Fibroblast of the aortic adventitia (primary cell): Measurements from ENCODE around the gene TMED1. TPM values are rescaled to one million over a fixed set of nuclear protein-coding genes. Genes with fewer than 3 reads are reported as not detected.

ENCODE experiments used
- DNase-seq: peaks from one replicate; pipeline ENCODE4 v3.0.0-alpha.2; 2010; ENCODE audit warnings: low read depth
- H3K4me3 ChIP-seq: 2 replicates; pipeline ENCODE4 v1.5.1; 2011; ENCODE audit warnings: low read depth, mild to moderate bottlenecking, control low read depth, low read length, moderate library complexity
- total RNA-seq: library from RNA; depleted of rRNA; stranded (reverse); fragments of >200 nt; gene quantifications from 2 replicates; pipeline ENCODE4 v1.2.3, GENCODE V29; 2012; ENCODE audit warnings: low replicate concordance
- TF ChIP-seq, protein P1 (sequence below): IDR thresholded peaks from 2 replicates; pipeline ENCODE4 v1.5.1; 2011; ENCODE audit warnings: mild to moderate bottlenecking, low read length, control low read depth, inconsistent platforms; ENCODE audit not compliant: insufficient read depth

TMED1 gene
- total RNA-seq, 1 donor: 30.2 TPM

DNA sequence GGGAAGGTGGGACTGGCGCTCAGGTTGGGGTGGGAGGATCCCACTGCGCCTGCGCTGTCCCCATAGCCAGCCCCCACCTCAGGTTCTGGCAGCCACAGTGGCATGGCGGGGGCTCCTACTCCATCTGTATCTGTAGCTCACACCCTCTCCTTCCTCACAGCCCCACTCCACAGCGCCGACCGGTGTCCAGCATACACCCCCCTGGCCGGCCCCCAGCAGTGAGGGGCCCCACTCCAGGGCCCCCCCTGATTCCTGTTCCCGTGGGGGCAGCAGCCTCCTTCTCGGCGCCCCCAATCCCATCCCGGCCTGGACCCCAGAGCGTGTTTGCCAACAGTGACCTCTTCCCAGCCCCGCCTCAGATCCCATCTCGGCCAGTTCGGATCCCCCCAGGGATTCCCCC is 6.0 kb downstream of the TMED1 start:
- H3K4me3 ChIP-seq: no peak overlapping the region
- TF ChIP-seq, protein P1, sequence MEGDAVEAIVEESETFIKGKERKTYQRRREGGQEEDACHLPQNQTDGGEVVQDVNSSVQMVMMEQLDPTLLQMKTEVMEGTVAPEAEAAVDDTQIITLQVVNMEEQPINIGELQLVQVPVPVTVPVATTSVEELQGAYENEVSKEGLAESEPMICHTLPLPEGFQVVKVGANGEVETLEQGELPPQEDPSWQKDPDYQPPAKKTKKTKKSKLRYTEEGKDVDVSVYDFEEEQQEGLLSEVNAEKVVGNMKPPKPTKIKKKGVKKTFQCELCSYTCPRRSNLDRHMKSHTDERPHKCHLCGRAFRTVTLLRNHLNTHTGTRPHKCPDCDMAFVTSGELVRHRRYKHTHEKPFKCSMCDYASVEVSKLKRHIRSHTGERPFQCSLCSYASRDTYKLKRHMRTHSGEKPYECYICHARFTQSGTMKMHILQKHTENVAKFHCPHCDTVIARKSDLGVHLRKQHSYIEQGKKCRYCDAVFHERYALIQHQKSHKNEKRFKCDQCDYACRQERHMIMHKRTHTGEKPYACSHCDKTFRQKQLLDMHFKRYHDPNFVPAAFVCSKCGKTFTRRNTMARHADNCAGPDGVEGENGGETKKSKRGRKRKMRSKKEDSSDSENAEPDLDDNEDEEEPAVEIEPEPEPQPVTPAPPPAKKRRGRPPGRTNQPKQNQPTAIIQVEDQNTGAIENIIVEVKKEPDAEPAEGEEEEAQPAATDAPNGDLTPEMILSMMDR: no peak
- no peak for DNase-seq

GRCh38 chr19:10828981-10829821 is 6.8 kb downstream of the TMED1 start:
- H3K4me3 ChIP-seq: no peak overlapping the region
- DNase-seq: no peak
- TF ChIP-seq, protein P1: peak; percentile 11

- no peak overlapping the region for H3K4me3 ChIP-seq
- TF ChIP-seq, protein P1: no peak
- DNase-seq: no peak
Measured at GRCh38 chr19:10826846-10827245, 9.2 kb downstream of the TMED1 start.

GRCh38 chr19:10826231-10826630 is 9.8 kb downstream of the TMED1 start:
- TF ChIP-seq, protein P1: no peak

DNA sequence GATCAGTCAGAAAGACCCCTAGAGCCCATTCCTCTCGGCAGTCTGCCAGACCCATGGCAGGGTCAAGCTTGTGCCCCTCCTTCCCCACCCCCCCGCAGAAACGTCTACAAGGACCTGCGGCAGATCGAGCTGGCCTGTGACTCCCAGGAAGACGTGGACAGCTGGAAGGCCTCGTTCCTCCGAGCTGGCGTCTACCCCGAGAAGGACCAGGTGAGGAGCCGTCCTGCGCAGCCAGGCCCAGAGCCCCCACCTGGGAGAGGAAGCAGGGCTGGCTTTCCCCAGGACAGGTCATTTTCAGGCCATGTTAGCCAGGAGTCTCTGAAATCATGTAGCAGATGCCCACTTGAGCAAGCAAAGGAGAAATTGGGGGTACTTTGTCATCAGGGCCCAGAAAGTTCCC is 12.3 kb downstream of the TMED1 start:
- no peak for DNase-seq
- TF ChIP-seq, protein P1: no peak
- no peak overlapping the region for H3K4me3 ChIP-seq

More at GRCh38 chr19:10826231-10826630, 9.8 kb downstream of the TMED1 start:
- no peak for DNase-seq
- H3K4me3 ChIP-seq: no peak overlapping the region

DNA sequence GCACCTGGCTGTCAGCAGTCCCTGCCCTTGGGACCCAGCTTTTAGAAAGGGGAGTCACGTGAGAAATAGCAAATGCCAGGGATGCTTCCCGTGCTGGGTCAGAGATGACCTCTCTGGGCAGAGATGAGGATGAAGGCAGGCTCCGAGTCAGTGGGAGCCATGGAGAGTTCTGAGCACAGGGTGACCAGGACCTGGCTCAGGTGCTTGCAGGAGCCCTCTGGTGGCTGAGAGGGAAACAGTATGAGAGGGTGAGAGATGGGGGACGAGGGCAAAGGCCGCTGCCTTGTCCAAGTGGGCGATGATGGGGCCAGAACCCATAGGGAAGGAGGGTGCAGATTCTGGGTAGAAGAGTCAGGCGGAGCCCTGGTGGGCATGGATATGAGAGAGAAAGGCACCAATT is 15.8 kb downstream of the TMED1 start:
- no peak for DNase-seq
- no peak overlapping the region for H3K4me3 ChIP-seq
- TF ChIP-seq, protein P1: peak; percentile 21
